Tibial nerve (tissue), 4 donors: ENCODE results near the gene PTX4. TPM values are rescaled to one million over a fixed set of nuclear protein-coding genes. Genes with fewer than 3 reads are reported as not detected.

Experiments
- DNase-seq, 2 donors: peaks; one replicate each; pipeline ENCODE4 v3.0.0-alpha.2; 2019; ENCODE audit warnings: low spot score in 2 of 2
- H3K27ac ChIP-seq, 4 donors: fragments of 200-600 bp; sonication (generic) in 3 of 4; one replicate each; pipeline ENCODE4 v1.5.1; 2017 to 2019; ENCODE audit warnings: mild to moderate bottlenecking in 1 of 4
- H3K27me3 ChIP-seq, 2 donors: fragments of 200-600 bp; sonication (generic) in 1 of 2; one replicate each; pipeline versions ENCODE4 v1.5.1 to v1.6.0; 2017 to 2019
- H3K36me3 ChIP-seq, 3 donors: fragments of 200-600 bp; sonication (generic); one replicate each; pipeline ENCODE4 v1.5.1; 2018 to 2019
- H3K4me1 ChIP-seq, 4 donors: fragments of 200-600 bp; sonication (generic) in 3 of 4; one replicate each; pipeline ENCODE4 v1.5.1; 2017 to 2019
- H3K4me3 ChIP-seq, 4 donors: fragments of 200-600 bp; sonication (generic) in 3 of 4; one replicate each; pipeline ENCODE4 v1.5.1; 2017 to 2019; ENCODE audit warnings: mild to moderate bottlenecking in 1 of 4, moderate library complexity in 1 of 4
- H3K9me3 ChIP-seq, 4 donors: fragments of 200-600 bp; sonication (generic) in 3 of 4; one replicate each; pipeline ENCODE4 v1.5.1; 2017 to 2019
- EP300 ChIP-seq, 2 donors: sonication (generic); formaldehyde crosslinking; IDR thresholded peaks; one replicate each; pipeline ENCODE4 v1.6.1; 2017; ENCODE audit warnings: antibody characterized with exemption in 2 of 2, mild to moderate bottlenecking in 1 of 2
- POLR2A ChIP-seq, 2 donors: fragments of 450-650 bp; IDR thresholded peaks; one replicate each; pipeline ENCODE4 v1.6.1; 2017; ENCODE audit warnings: antibody characterized with exemption in 2 of 2, mild to moderate bottlenecking in 2 of 2, moderate library complexity in 2 of 2
- WGBS, 2 donors: methylation state at CpG; one replicate each; pipeline ENCODE4 v1.1.5; 2018; 5-methylcytosine and 5-hydroxymethylcytosine counted together
- total RNA-seq, 4 donors: library from RNA; depleted of rRNA; stranded (reverse); fragments of >200 nt; gene quantifications; one replicate each; pipeline ENCODE4 v1.1.0, GENCODE V29; 2016
- TF ChIP-seq, protein P1 (sequence below), 5 experiments: fragments of 200-600 bp in 3 of 5; fragments of 450-650 bp in 2 of 5; sonication (generic) in 3 of 5; IDR thresholded peaks; one replicate each; pipeline ENCODE4 v1.5.1; 2016 to 2019; ENCODE audit warnings: antibody characterized with exemption in 5 of 5, mild to moderate bottlenecking in 3 of 5, moderate library complexity in 2 of 5

The PTX4 gene
- total RNA-seq, 4 donors from 2014 or later, result not detected

DNA sequence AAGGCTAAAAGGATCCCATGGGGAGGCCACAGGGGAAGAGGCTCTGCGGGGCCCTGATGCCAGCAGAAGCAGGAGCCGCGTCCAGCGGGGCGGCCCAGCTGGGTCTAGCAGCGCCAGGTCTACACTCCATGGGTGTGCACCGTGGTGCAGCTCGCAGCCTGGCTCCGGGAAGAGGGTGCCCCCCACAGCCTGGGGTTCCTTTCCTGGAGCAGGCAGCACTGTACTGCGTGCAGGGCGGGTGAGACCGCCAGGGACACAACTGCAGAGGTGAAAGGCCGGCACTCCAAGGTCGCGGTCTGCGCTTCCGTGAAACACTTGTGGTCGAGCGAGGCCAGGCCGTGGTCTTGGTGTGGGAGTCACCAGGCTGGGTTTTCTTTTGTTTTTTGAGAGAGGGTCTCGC, 37.9 kb downstream of the PTX4 start:
- WGBS, 2 donors, result 85 to 92% methylated on average over 13 to 17 of the region's 21 CpGs
- H3K36me3 ChIP-seq, result peaks cover 0 to 100% (median 33%) of the 10 kb centered on the region in 3 donors

DNA sequence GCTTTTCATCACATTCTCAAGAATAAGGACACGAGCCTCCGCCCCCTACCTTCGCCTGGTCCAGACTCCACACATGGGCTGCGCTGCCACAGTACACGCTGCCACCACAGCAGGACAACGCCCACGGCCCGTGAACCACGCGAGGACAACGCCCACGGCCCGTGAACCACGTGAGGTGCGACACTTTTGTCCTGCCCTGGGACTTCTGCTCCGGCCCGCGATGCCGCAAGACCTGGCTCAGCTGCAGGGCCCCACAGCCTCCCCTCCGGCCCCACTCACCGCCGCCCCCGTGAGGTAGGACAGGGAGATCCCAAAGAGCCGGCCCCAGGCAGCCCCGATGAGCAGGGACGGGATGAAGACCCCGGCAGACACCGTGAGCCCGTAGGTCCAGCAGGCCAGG, 38.5 kb downstream of the PTX4 start:
- 72 to 89% methylated on average over 12 to 29 of the region's 29 CpGs for WGBS, 2 donors
- no peak overlapping the region for H3K27ac ChIP-seq
- H3K4me1 ChIP-seq, result no peaks in the 10 kb centered on the region
- H3K4me3 ChIP-seq, result no peak overlapping the region
- peaks cover 0 to 100% (median 26%) of the 10 kb centered on the region in 3 donors for H3K36me3 ChIP-seq
- H3K9me3 ChIP-seq, result no peaks in the 10 kb centered on the region
- DNase-seq, result no peak
- TF ChIP-seq, protein P1, sequence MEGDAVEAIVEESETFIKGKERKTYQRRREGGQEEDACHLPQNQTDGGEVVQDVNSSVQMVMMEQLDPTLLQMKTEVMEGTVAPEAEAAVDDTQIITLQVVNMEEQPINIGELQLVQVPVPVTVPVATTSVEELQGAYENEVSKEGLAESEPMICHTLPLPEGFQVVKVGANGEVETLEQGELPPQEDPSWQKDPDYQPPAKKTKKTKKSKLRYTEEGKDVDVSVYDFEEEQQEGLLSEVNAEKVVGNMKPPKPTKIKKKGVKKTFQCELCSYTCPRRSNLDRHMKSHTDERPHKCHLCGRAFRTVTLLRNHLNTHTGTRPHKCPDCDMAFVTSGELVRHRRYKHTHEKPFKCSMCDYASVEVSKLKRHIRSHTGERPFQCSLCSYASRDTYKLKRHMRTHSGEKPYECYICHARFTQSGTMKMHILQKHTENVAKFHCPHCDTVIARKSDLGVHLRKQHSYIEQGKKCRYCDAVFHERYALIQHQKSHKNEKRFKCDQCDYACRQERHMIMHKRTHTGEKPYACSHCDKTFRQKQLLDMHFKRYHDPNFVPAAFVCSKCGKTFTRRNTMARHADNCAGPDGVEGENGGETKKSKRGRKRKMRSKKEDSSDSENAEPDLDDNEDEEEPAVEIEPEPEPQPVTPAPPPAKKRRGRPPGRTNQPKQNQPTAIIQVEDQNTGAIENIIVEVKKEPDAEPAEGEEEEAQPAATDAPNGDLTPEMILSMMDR (IDR thresholded peaks at IDR 0.05), result no peak
- TF ChIP-seq EP300 (IDR thresholded peaks at IDR 0.05) (no peak), POLR2A (IDR thresholded peaks at IDR 0.05) (no peak)
- no peaks in the 10 kb centered on the region for H3K27me3 ChIP-seq

More for the DNA sequence above, 37.9 kb downstream of the PTX4 start:
- TF ChIP-seq, protein P1 (IDR thresholded peaks at IDR 0.05), result no peak
- no peak for TF ChIP-seq EP300 (IDR thresholded peaks at IDR 0.05)
- no peak for TF ChIP-seq POLR2A (IDR thresholded peaks at IDR 0.05)
- no peaks in the 10 kb centered on the region for H3K4me1 ChIP-seq
- no peaks in the 10 kb centered on the region for H3K9me3 ChIP-seq
- no peak for DNase-seq
- no peak overlapping the region for H3K27ac ChIP-seq
- no peaks in the 10 kb centered on the region for H3K27me3 ChIP-seq
- no peak overlapping the region for H3K4me3 ChIP-seq

DNA sequence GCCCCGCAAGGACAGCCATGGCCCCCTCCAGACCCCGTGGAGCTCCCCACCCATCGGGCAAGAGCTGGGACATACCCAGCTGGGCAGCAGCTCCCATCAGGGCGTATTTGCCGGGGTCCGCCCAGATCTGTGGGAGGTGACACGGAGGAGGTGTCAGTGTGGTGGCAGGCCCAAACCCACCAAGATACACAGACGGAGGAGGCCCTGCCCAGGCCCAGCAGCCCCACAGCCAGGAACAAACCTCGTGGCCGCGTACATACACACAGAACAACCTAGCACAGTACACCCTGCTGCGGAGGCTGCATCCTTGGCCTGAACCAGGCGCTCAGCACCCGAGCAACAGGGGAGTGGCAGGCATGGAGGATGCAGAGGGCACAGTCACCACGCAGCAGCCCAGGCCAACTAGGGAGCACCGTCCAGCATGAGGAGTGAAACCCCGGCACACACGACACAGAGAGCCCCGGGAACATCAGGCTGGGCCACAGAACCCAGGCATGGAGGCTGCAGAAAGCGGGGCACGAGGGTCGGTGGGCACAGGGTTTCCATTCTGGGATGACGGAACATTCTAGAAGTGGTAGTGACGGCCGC, 39.4 kb downstream of the PTX4 start:
- Histone ChIP-seq H3K4me3 (no peak overlapping the region), H3K9me3 (no peaks in the 10 kb centered on the region), H3K27ac (no peak overlapping the region), H3K27me3 (no peaks in the 10 kb centered on the region), H3K36me3 (peaks cover 0 to 98% (median 22%) of the 10 kb centered on the region in 3 donors), H3K4me1 (no peaks in the 10 kb centered on the region)
- TF ChIP-seq, protein P1 (IDR thresholded peaks at IDR 0.05), result no peak
- no peak for TF ChIP-seq POLR2A (IDR thresholded peaks at IDR 0.05)
- TF ChIP-seq EP300 (IDR thresholded peaks at IDR 0.05), result no peak
- no peak for DNase-seq
- 92 to 95% methylated on average over 20 to 23 of the region's 25 CpGs for WGBS, 2 donors

DNA sequence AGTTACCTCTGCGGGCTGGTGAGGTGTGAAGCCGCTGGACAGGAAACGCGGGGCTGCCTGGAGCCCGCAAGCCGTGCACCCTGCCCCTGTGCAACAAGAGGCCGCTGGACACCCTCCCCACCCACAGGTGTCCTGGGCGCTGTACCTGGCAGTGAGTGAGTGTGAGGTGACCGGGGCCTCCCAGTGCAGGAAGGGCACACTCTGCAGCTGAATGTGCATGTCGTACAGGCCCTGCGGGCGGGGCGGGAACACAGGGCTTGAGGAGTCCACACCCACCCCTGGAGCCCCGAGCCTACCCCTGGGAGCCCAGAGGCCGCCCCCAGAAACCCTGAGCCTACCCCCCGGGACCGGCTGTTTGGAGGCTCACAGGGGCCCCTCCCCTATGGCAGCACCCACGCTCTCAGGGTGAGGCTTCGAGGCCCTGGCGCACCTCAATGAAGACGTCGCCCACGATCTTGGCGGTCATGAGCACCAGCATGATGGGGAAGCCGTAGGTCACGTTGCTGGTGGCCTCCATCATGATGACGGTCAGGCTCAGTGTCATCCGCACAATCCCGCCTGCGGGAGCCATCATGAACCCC, 40.1 kb downstream of the PTX4 start:
- TF ChIP-seq, protein P1 (IDR thresholded peaks at IDR 0.05), result no peak
- no peak for TF ChIP-seq EP300 (IDR thresholded peaks at IDR 0.05)
- no peak for TF ChIP-seq POLR2A (IDR thresholded peaks at IDR 0.05)
- Histone ChIP-seq H3K36me3 (peaks cover 0 to 91% (median 15%) of the 10 kb centered on the region in 3 donors), H3K4me1 (no peaks in the 10 kb centered on the region), H3K27ac (no peak overlapping the region), H3K9me3 (no peaks in the 10 kb centered on the region), H3K27me3 (no peaks in the 10 kb centered on the region), H3K4me3 (no peak overlapping the region)
- no peak for DNase-seq
- WGBS, 2 donors, result 96 to 98% methylated on average over 13 of the region's 30 CpGs

DNA sequence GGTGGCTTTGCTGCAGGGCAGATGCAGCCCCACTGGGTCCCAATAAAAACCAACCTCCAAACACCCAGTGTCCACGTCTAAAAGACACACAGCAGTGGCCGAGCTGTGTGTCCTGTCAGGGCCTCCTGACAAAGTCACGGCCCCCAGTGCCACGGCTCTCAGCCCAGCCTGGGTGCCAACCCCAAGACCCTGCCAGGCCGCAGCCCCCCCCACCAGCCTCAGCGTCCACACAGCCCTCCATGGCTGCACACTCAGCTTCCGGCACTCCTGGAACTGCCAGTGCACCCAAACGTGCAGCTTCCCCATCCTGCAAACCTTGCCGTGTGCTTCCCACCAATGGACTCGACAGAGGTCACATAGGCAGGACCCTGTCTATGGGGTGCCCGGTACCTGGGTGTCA, 40.8 kb downstream of the PTX4 start:
- Histone ChIP-seq H3K9me3 (no peaks in the 10 kb centered on the region), H3K4me1 (no peaks in the 10 kb centered on the region), H3K36me3 (peaks cover 0 to 89% (median 11%) of the 10 kb centered on the region in 3 donors), H3K4me3 (no peak overlapping the region), H3K27me3 (no peaks in the 10 kb centered on the region), H3K27ac (no peak overlapping the region)
- TF ChIP-seq POLR2A (IDR thresholded peaks at IDR 0.05), result no peak
- TF ChIP-seq, protein P1 (IDR thresholded peaks at IDR 0.05), result no peak
- no peak for TF ChIP-seq EP300 (IDR thresholded peaks at IDR 0.05)
- 88 to 89% methylated on average over 7 to 11 of the region's 11 CpGs for WGBS, 2 donors
- DNase-seq, result no peak
